Spinal cord (tissue), 10 donors: ENCODE measurements around the gene DMTF1. TPM values are rescaled to one million over a fixed set of nuclear protein-coding genes. Genes with fewer than 3 reads are reported as not detected.
"Not testable (repeated sequence)": the region's sequence is repeated elsewhere in the genome, so short reads cannot be mapped to it uniquely, and the experiment has no call there.

ENCODE experiments used
- DNase-seq, 6 donors: peaks; one replicate each; pipeline versions ENCODE4 v3.0.0 to v3.0.0-alpha.2; 2013 to 2015; ENCODE audit warnings: low spot score in 6 of 6, low read depth in 4 of 6
- H3K27ac ChIP-seq: one replicate; pipeline ENCODE4 v1.5.1; 2013; ENCODE audit warnings: low read depth, low read length, control low read depth
- H3K27me3 ChIP-seq: one replicate; pipeline ENCODE4 v1.6.1; 2013; ENCODE audit warnings: low read length; ENCODE audit not compliant: control insufficient read depth, insufficient read depth
- H3K36me3 ChIP-seq: one replicate; pipeline ENCODE4 v1.6.1; 2013; ENCODE audit warnings: low read length; ENCODE audit not compliant: control insufficient read depth, insufficient read depth
- H3K4me1 ChIP-seq: one replicate; pipeline ENCODE4 v1.6.1; 2013; ENCODE audit warnings: low read length; ENCODE audit not compliant: control insufficient read depth, insufficient read depth
- H3K4me3 ChIP-seq: one replicate; pipeline ENCODE4 v1.5.1; 2013; ENCODE audit warnings: low read depth, low read length, control low read depth
- H3K9me3 ChIP-seq: one replicate; pipeline ENCODE4 v1.6.1; 2013; ENCODE audit warnings: low read length; ENCODE audit not compliant: control insufficient read depth, insufficient read depth
- WGBS: methylation state at CpG from one replicate; pipeline ENCODE4 v1.1.5; 2013; ENCODE audit warnings: missing lambda C conversion rate; ENCODE audit not compliant: insufficient coverage; 5-methylcytosine and 5-hydroxymethylcytosine counted together
- polyA plus RNA-seq, 2 donors: library from polyadenylated mRNA; unstranded; fragments of 120-200 nt; gene quantifications; one replicate each; pipeline ENCODE4 v1.2.1, GENCODE V29; 2013; ENCODE audit not compliant: insufficient read length in 2 of 2
- small RNA-seq: library from RNA; depleted of rRNA; stranded (forward); fragments of <200 nt; gene quantifications from one replicate; pipeline ENCODE3, GENCODE V24; 2014; ENCODE audit warnings: low replicate concordance
- total RNA-seq, 2 donors: library from RNA; depleted of rRNA in 1 of 2; stranded (reverse); fragments of 120-200 nt in 1 of 2; fragments of >200 nt in 1 of 2; gene quantifications; one replicate each; pipeline versions ENCODE4 v1.2.3 to v1.2.4, GENCODE V29; 2013 to 2014
- donor health status: healthy.

The DMTF1 gene
- total and polyA plus RNA-seq, 4 donors = 131 to 165 (median 141) TPM

GRCh38 chr7:87231711-87232110 lies 79.5 kb downstream of the DMTF1 start:
- no peaks in the 10 kb centered on the region for H3K36me3 ChIP-seq
- H3K4me1 ChIP-seq = peaks cover 16% of the 10 kb centered on the region
- H3K4me3 ChIP-seq = no peak overlapping the region
- peak in 5 of 6 donors; percentile 29 to 94 (median 58) for DNase-seq
- peaks cover 1% of the 10 kb centered on the region for H3K27me3 ChIP-seq
- H3K27ac ChIP-seq = no peak overlapping the region
- no peaks in the 10 kb centered on the region for H3K9me3 ChIP-seq

GRCh38 chr7:87234949-87235348 lies 82.7 kb downstream of the DMTF1 start:
- Histone ChIP-seq H3K4me1 (peaks cover 15% of the 10 kb centered on the region), H3K27ac (no peak overlapping the region), H3K4me3 (no peak overlapping the region), H3K9me3 (no peaks in the 10 kb centered on the region), H3K27me3 (no peaks in the 10 kb centered on the region), H3K36me3 (no peaks in the 10 kb centered on the region)
- DNase-seq = no peak

- WGBS = 96% methylated on average over 3 of the region's 11 CpGs
- H3K36me3 ChIP-seq, H3K4me1 ChIP-seq, H3K4me3 ChIP-seq, DNase-seq, H3K27ac ChIP-seq, H3K9me3 ChIP-seq, H3K27me3 ChIP-seq: not testable (repeated sequence)
Measured at GRCh38 chr7:87238464-87239051, 86.3 kb downstream of the DMTF1 start.

- not testable (repeated sequence) for DNase-seq, H3K4me3 ChIP-seq, H3K9me3 ChIP-seq, H3K27ac ChIP-seq, H3K4me1 ChIP-seq, H3K27me3 ChIP-seq, H3K36me3 ChIP-seq
- 89% methylated on average over 5 of the region's 5 CpGs for WGBS
Measured at GRCh38 chr7:87245671-87246070, 93.4 kb downstream of the DMTF1 start.

Small RNA genes lying within 50 kb of the gene (small RNA-seq; reads per million reads assigned to genes)
- gene RF00019 (not detected), gene RF02271 (not detected)

Other genes starting within 250 kb of the DMTF1 start
- gene ELAPOR2, start 92.8 kb upstream of the DMTF1 start, total RNA-seq = 10 to 100 TPM; 31.8 to 77.1 TPM
- 10 to 100 TPM; 34.6 to 51.7 TPM for gene ELAPOR2, start 92.8 kb upstream of the DMTF1 start, polyA plus RNA-seq
- 10 to 100 TPM; 17.4 to 20.9 TPM for gene TMEM243, start 67.3 kb downstream of the DMTF1 start, total RNA-seq
- 10 to 100 TPM; 17.9 to 19.1 TPM for gene TMEM243, start 67.3 kb downstream of the DMTF1 start, polyA plus RNA-seq
- 10 to 100 TPM; 17.7 to 27.4 TPM for gene CROT, start 193.2 kb downstream of the DMTF1 start, total RNA-seq
- gene CROT, start 193.2 kb downstream of the DMTF1 start, polyA plus RNA-seq = 10 to 100 TPM; 20.4 to 21.8 TPM